ENCODE data around the gene SPOCK1. TPM values are rescaled to one million over a fixed set of nuclear protein-coding genes. Genes with fewer than 3 reads are reported as not detected.

The SPOCK1 gene
- total and polyA plus RNA-seq, 7 donors = 4.2 to 52.7 (median 16.0) TPM

DNA sequence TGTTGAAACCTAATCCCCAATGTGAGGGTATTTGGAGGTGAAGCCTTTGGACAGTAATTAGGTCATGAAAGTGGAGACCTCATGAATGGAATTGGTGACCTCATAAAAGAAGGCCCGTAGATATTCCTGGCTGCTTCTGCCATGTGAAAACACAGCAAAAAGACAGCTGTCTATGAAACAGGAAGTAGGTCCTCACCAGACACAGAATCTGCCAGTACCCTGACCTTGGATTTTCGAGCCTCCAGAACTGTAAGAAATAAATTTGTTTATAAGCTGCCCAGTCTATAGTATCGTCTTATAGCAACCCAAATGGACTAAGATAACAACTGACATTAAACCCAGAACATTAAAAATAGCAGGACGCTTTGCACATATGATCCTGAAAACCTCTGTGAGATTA lies 371.1 kb downstream of the SPOCK1 start:
- Histone ChIP-seq H3K27ac (no peak overlapping the region), H3K4me3 (no peak overlapping the region), H3K36me3 (ENCODE audit: insufficient read depth in 1 of 2, low read depth in 1 of 2) (no peaks in the 10 kb centered on the region), H3K27me3 (ENCODE audit: insufficient read depth in 3 of 3, low read length in 2 of 3) (no peaks in the 10 kb centered on the region), H3K9me3 (no peaks in the 10 kb centered on the region), H3K4me1 (no peaks in the 10 kb centered on the region)
- no peak for TF ChIP-seq CTCF (IDR thresholded peaks at IDR 0.05)
- DNase-seq = no peak
- intact Hi-C loops (cut with DNase I) = no loop called here
- no peak for ATAC-seq
- WGBS, 3 donors = 46 to 57% (median 50%) methylated on average over 4 of the region's 4 CpGs

GRCh38 chr5:137126829-137127228 lies 372.3 kb downstream of the SPOCK1 start:
- Histone ChIP-seq H3K27me3 (ENCODE audit: insufficient read depth in 3 of 3, low read length in 2 of 3) (no peaks in the 10 kb centered on the region), H3K36me3 (ENCODE audit: insufficient read depth in 1 of 2, low read depth in 1 of 2) (no peaks in the 10 kb centered on the region), H3K4me3 (no peak overlapping the region), H3K27ac (no peak overlapping the region), H3K4me1 (no peaks in the 10 kb centered on the region), H3K9me3 (no peaks in the 10 kb centered on the region)
- DNase-seq (no peak), ATAC-seq (no peak)
- no peak for TF ChIP-seq CTCF (IDR thresholded peaks at IDR 0.05)
- 87 to 93% (median 89%) methylated on average over 1 of the region's 1 CpG for WGBS, 3 donors
- intact Hi-C loops (cut with DNase I) = no loop called here

GRCh38 chr5:137122558-137122957 lies 376.6 kb downstream of the SPOCK1 start:
- no peak for DNase-seq
- H3K27me3 ChIP-seq (ENCODE audit: insufficient read depth in 3 of 3, low read length in 2 of 3) = no peaks in the 10 kb centered on the region
- 57 to 62% (median 58%) methylated on average over 2 of the region's 2 CpGs for WGBS, 3 donors
- TF ChIP-seq CTCF (IDR thresholded peaks at IDR 0.05) = no peak
- intact Hi-C loops (cut with DNase I) = no loop called here
- no peak overlapping the region for H3K4me3 ChIP-seq
- no peaks in the 10 kb centered on the region for H3K36me3 ChIP-seq (ENCODE audit: insufficient read depth in 1 of 2, low read depth in 1 of 2)
- no peaks in the 10 kb centered on the region for H3K9me3 ChIP-seq
- no peak for ATAC-seq
- no peak overlapping the region for H3K27ac ChIP-seq
- no peaks in the 10 kb centered on the region for H3K4me1 ChIP-seq

GRCh38 chr5:137122075-137122474 lies 377.1 kb downstream of the SPOCK1 start:
- intact Hi-C loops (cut with DNase I) = no loop called here
- Histone ChIP-seq H3K36me3 (ENCODE audit: insufficient read depth in 1 of 2, low read depth in 1 of 2) (no peaks in the 10 kb centered on the region), H3K27me3 (ENCODE audit: insufficient read depth in 3 of 3, low read length in 2 of 3) (no peaks in the 10 kb centered on the region), H3K27ac (no peak overlapping the region), H3K4me3 (no peak overlapping the region), H3K4me1 (no peaks in the 10 kb centered on the region), H3K9me3 (no peaks in the 10 kb centered on the region)
- DNase-seq = no peak
- no peak for ATAC-seq
- WGBS, 3 donors = 38 to 56% (median 42%) methylated on average over 3 of the region's 3 CpGs
- no peak for TF ChIP-seq CTCF (IDR thresholded peaks at IDR 0.05)

GRCh38 chr5:137119321-137119720 lies 379.8 kb downstream of the SPOCK1 start:
- no peak for DNase-seq
- WGBS, 3 donors = 34 to 49% (median 44%) methylated on average over 6 of the region's 6 CpGs
- Histone ChIP-seq H3K4me1 (no peaks in the 10 kb centered on the region), H3K4me3 (no peak overlapping the region), H3K36me3 (ENCODE audit: insufficient read depth in 1 of 2, low read depth in 1 of 2) (no peaks in the 10 kb centered on the region), H3K9me3 (no peaks in the 10 kb centered on the region), H3K27me3 (ENCODE audit: insufficient read depth in 3 of 3, low read length in 2 of 3) (no peaks in the 10 kb centered on the region), H3K27ac (no peak overlapping the region)
- ATAC-seq = no peak
- TF ChIP-seq CTCF (IDR thresholded peaks at IDR 0.05) = no peak
- intact Hi-C loops (cut with DNase I) = no loop called here
